ENCODE measurements around the gene SMAD7. TPM values are rescaled to one million over a fixed set of nuclear protein-coding genes. Genes with fewer than 3 reads are reported as not detected.

Gene SMAD7
- total RNA-seq, 4 donors from 2014 or later = 22.5 to 54.9 (median 40.0) TPM

DNA sequence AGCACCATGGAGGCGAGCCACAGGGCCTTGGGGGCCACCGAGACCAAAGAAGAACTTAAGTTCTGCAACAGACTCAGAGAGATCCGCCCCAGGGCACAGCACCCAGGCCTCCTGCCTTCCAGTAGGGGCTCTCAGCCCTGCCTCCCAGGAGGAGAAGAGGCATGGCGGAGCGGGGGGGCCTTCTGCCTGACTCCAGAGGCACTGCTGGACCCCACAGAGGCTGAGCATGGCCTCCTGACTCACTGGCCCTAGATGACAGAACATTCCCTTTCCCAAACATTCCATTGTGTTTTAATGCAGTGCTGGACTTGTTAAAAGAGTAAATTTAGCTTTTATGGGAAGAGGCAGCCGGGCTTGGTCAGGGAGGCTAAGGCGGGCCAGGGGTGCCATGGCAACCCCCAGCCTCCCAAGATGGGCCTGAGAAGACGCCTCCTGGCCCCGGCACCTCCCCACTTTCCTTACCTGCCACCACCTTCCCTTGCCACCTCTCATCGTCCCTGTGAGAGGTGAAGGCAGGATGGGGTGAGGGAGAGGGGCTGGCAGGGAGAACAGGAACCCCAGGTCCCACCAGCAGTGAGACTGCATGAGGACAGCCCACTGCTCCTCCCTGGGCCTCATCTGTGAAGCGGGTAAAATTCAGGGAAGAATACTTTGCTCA is 65.4 kb downstream of the SMAD7 start:
- TF ChIP-seq POLR2AphosphoS5 (IDR thresholded peaks at IDR 0.05) = no peak
- TF ChIP-seq, protein P1, sequence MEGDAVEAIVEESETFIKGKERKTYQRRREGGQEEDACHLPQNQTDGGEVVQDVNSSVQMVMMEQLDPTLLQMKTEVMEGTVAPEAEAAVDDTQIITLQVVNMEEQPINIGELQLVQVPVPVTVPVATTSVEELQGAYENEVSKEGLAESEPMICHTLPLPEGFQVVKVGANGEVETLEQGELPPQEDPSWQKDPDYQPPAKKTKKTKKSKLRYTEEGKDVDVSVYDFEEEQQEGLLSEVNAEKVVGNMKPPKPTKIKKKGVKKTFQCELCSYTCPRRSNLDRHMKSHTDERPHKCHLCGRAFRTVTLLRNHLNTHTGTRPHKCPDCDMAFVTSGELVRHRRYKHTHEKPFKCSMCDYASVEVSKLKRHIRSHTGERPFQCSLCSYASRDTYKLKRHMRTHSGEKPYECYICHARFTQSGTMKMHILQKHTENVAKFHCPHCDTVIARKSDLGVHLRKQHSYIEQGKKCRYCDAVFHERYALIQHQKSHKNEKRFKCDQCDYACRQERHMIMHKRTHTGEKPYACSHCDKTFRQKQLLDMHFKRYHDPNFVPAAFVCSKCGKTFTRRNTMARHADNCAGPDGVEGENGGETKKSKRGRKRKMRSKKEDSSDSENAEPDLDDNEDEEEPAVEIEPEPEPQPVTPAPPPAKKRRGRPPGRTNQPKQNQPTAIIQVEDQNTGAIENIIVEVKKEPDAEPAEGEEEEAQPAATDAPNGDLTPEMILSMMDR (IDR thresholded peaks at IDR 0.05) = no peak
- no peak for TF ChIP-seq POLR2A (IDR thresholded peaks at IDR 0.05; ENCODE audit: low read depth)
- TF ChIP-seq EP300 (IDR thresholded peaks at IDR 0.05) = no peak
- DNase-seq (ENCODE audit: extremely low spot score) = no peak
- Histone ChIP-seq H3K4me3 (no peak overlapping the region), H3K36me3 (no peaks in the 10 kb centered on the region), H3K27me3 (no peaks in the 10 kb centered on the region), H3K9me3 (no peaks in the 10 kb centered on the region), H3K4me1 (peaks cover 13 to 26% (median 21%) of the 10 kb centered on the region in 4 donors), H3K27ac (replicated peaks in 1 of 4) (no peak overlapping the region)
- 99% methylated on average over 9 of the region's 11 CpGs for WGBS
- intact Hi-C loops (cut with DNase I) = no loop called here

DNA sequence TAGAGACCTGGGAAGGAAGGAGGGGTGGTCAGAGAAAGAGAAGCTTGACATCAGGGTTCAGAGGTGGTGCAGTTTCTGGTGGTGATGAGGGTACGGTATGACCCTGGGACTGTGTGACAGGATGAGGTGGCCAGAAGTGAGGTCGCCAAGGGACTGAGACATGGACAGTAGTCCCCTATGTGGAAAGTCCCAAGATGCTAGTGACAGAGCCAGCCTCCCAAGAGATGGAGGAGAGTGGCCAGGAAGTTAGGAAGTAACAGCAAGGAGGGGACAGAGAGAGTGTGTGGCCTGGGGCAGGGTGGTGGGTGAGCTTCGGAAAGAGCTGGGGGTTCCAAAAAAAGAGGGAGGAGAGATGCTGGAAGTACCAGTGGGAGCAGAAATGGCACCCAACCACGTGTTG is 66.0 kb downstream of the SMAD7 start:
- WGBS = 83% methylated on average over 4 of the region's 4 CpGs
- no peak overlapping the region for H3K27ac ChIP-seq (replicated peaks in 1 of 4)
- H3K4me3 ChIP-seq = no peak overlapping the region
- no peaks in the 10 kb centered on the region for H3K36me3 ChIP-seq
- no peak for TF ChIP-seq POLR2AphosphoS5 (IDR thresholded peaks at IDR 0.05)
- peaks cover 10 to 21% (median 19%) of the 10 kb centered on the region in 4 donors for H3K4me1 ChIP-seq
- no peaks in the 10 kb centered on the region for H3K27me3 ChIP-seq
- DNase-seq (ENCODE audit: extremely low spot score) = no peak
- H3K9me3 ChIP-seq = no peaks in the 10 kb centered on the region
- intact Hi-C loops (cut with DNase I) = no loop called here

DNA sequence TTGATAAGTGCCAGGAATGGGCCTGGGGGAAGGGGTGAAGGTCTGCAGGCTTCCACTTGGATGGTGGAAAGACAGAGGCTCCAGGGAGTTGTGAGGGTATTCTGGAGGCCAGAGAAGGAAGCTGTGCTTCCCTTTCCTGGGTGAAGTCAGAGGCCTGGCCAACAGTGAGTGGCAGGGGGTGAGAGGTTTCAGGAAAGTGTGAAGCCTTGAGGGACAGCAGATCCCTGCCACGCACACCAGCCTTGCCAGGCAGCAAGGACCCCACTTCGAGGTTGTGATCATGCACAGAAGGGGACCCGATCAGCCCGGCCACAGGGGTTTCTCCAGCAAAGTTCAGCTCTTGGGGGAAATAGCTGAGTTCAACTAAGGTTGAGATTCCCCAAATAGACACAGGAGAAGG is 66.5 kb downstream of the SMAD7 start:
- TF ChIP-seq POLR2AphosphoS5 (IDR thresholded peaks at IDR 0.05) = no peak
- TF ChIP-seq POLR2A (IDR thresholded peaks at IDR 0.05; ENCODE audit: low read depth) = no peak
- TF ChIP-seq, protein P1 (IDR thresholded peaks at IDR 0.05) = no peak
- TF ChIP-seq EP300 (IDR thresholded peaks at IDR 0.05) = no peak
- Histone ChIP-seq H3K27ac (replicated peaks in 1 of 4) (no peak overlapping the region), H3K27me3 (no peaks in the 10 kb centered on the region), H3K4me1 (peaks cover 6 to 17% (median 15%) of the 10 kb centered on the region in 4 donors), H3K4me3 (no peak overlapping the region), H3K9me3 (no peaks in the 10 kb centered on the region), H3K36me3 (no peaks in the 10 kb centered on the region)
- intact Hi-C loops (cut with DNase I) = no loop called here
- no peak for DNase-seq (ENCODE audit: extremely low spot score)
- WGBS = 93% methylated on average over 4 of the region's 4 CpGs

DNA sequence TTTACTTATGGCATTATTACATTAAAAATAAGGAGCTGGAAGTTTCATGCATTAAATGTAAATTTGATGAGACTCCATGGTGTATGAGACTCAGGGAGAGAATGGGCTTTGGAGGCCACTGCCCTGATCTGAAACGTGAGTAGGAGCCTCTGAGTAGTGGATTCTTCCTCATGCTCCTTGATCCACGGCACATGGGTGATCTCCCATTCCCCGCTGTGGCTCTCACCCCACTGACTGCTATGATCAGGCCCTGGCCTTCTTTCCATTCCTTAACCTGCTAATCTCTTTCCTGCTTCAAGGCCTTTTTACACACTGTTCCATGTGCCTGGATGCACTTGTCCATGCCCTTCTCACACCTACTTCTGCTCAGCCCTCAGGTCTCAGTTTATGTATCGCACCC is 68.4 kb downstream of the SMAD7 start:
- Histone ChIP-seq H3K4me1 (peaks cover 0 to 8% (median 3%) of the 10 kb centered on the region in 4 donors), H3K4me3 (no peak overlapping the region), H3K27me3 (no peaks in the 10 kb centered on the region), H3K27ac (replicated peaks in 1 of 4) (no peak overlapping the region), H3K36me3 (no peaks in the 10 kb centered on the region), H3K9me3 (no peaks in the 10 kb centered on the region)
- TF ChIP-seq, protein P1 (IDR thresholded peaks at IDR 0.05) = no peak
- TF ChIP-seq POLR2AphosphoS5 (IDR thresholded peaks at IDR 0.05) (no peak), EP300 (IDR thresholded peaks at IDR 0.05) (no peak)
- intact Hi-C loops (cut with DNase I) = no loop called here
- no peak for DNase-seq (ENCODE audit: extremely low spot score)
- 95% methylated on average over 4 of the region's 4 CpGs for WGBS

DNA sequence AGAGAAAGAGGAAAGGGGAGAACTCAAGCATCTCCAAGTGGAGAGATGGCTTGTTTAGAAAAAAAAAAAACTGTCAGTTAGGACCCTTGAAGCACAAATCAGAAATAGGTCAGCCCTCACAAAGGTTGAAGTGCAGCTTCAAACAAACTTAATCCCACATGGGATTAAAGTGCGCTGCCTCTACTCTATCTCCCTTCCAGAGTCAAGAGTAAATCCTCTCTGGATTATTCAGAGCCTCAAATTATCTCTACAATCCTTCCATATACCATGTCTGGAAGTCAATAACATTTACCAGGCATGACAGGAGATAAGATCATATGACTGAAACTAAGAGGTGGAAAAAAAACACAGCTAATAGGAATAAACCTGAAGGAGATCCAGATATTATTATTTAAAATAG is 69.8 kb downstream of the SMAD7 start:
- Histone ChIP-seq H3K36me3 (no peaks in the 10 kb centered on the region), H3K27me3 (no peaks in the 10 kb centered on the region), H3K9me3 (no peaks in the 10 kb centered on the region), H3K27ac (replicated peaks in 1 of 4) (no peak overlapping the region), H3K4me3 (no peak overlapping the region), H3K4me1 (peaks cover 0 to 5% (median 2%) of the 10 kb centered on the region in 4 donors)
- TF ChIP-seq, protein P1 (IDR thresholded peaks at IDR 0.05) = no peak
- TF ChIP-seq POLR2AphosphoS5 (IDR thresholded peaks at IDR 0.05) (no peak), POLR2A (IDR thresholded peaks at IDR 0.05; ENCODE audit: low read depth) (no peak), EP300 (IDR thresholded peaks at IDR 0.05) (no peak)
- WGBS = 100% methylated on average over 1 of the region's 1 CpG
- DNase-seq (ENCODE audit: extremely low spot score) = no peak
- intact Hi-C loops (cut with DNase I) = no loop called here

All from esophagus muscularis mucosa (tissue), 4 donors.